ENCODE results near the gene RGR. TPM values are rescaled to one million over a fixed set of nuclear protein-coding genes. Genes with fewer than 3 reads are reported as not detected.
A peak's percentile ranks its signal among the peaks of the same experiment; 100 is the strongest.
"Not testable (repeated sequence)": the region's sequence is repeated elsewhere in the genome, so short reads cannot be mapped to it uniquely, and the experiment has no call there.

RGR gene
- total RNA-seq, 1 experiment from 2014 or later, result not detected

GRCh38 chr10:84248794-84249193, 3.9 kb downstream of the RGR start:
- no peak for DNase-seq (ENCODE audit: low spot score)
- in situ Hi-C loops (cut with HindIII; ENCODE audit: low sequenced_read_pairs), result no loop called here

- in situ Hi-C loops (cut with HindIII; ENCODE audit: low sequenced_read_pairs), result loop anchor here (25.0 kb wide), 1 partner anchor 257 kb away; no protein-coding TSS in a partner anchor
These were observed 10.0 kb downstream of the RGR start for GRCh38 chr10:84254552-84255478.

GRCh38 chr10:84256510-84257342, 11.9 kb downstream of the RGR start:
- in situ Hi-C loops (cut with HindIII; ENCODE audit: low sequenced_read_pairs), result loop anchor here (25.0 kb wide), 1 partner anchor 256 kb away; no protein-coding TSS in a partner anchor
- DNase-seq (ENCODE audit: low spot score), result no peak

More at GRCh38 chr10:84254552-84255478, 10.0 kb downstream of the RGR start:
- DNase-seq (ENCODE audit: low spot score), result no peak

GRCh38 chr10:84257343-84258020, 12.6 kb downstream of the RGR start:
- peak; percentile 75 for DNase-seq (ENCODE audit: low spot score)
- in situ Hi-C loops (cut with HindIII; ENCODE audit: low sequenced_read_pairs), result loop anchor here (25.0 kb wide), 1 partner anchor 255 kb away; no protein-coding TSS in a partner anchor

- in situ Hi-C loops (cut with HindIII; ENCODE audit: low sequenced_read_pairs), result loop anchor here (25.0 kb wide), 1 partner anchor 254 kb away; no protein-coding TSS in a partner anchor
These were observed 13.3 kb downstream of the RGR start for GRCh38 chr10:84258034-84258695.

GRCh38 chr10:84261236-84261915, 16.5 kb downstream of the RGR start:
- in situ Hi-C loops (cut with HindIII; ENCODE audit: low sequenced_read_pairs), result loop anchor here (25.0 kb wide), 1 partner anchor 251 kb away; no protein-coding TSS in a partner anchor
- DNase-seq (ENCODE audit: low spot score), result no peak

More at GRCh38 chr10:84258034-84258695, 13.3 kb downstream of the RGR start:
- no peak for DNase-seq (ENCODE audit: low spot score)

- in situ Hi-C loops (cut with HindIII; ENCODE audit: low sequenced_read_pairs), result loop anchor here (25.0 kb wide), 1 partner anchor 250 kb away; no protein-coding TSS in a partner anchor
- no peak for DNase-seq (ENCODE audit: low spot score)
These were observed 17.5 kb downstream of the RGR start for GRCh38 chr10:84262190-84262956.

- DNase-seq (ENCODE audit: low spot score), result no peak
- in situ Hi-C loops (cut with HindIII; ENCODE audit: low sequenced_read_pairs), result loop anchor here (25.0 kb wide), 1 partner anchor 249 kb away; no protein-coding TSS in a partner anchor
These were observed 18.9 kb downstream of the RGR start for GRCh38 chr10:84263716-84264115.

- DNase-seq (ENCODE audit: low spot score), result peak; percentile 79
- in situ Hi-C loops (cut with HindIII; ENCODE audit: low sequenced_read_pairs), result loop anchor here (25.0 kb wide), 1 partner anchor 248 kb away; no protein-coding TSS in a partner anchor
These were observed 19.8 kb downstream of the RGR start for GRCh38 chr10:84264611-84265141.

- no peak for DNase-seq (ENCODE audit: low spot score)
- in situ Hi-C loops (cut with HindIII; ENCODE audit: low sequenced_read_pairs), result loop anchor here (25.0 kb wide), 1 partner anchor 247 kb away; no protein-coding TSS in a partner anchor
These were observed 20.6 kb downstream of the RGR start for GRCh38 chr10:84265418-84265817.

- in situ Hi-C loops (cut with HindIII; ENCODE audit: low sequenced_read_pairs), result loop anchor here (25.0 kb wide), 1 partner anchor 245 kb away; no protein-coding TSS in a partner anchor
- DNase-seq (ENCODE audit: low spot score), result no peak
These were observed 22.8 kb downstream of the RGR start for GRCh38 chr10:84267503-84268126.

GRCh38 chr10:84269162-84269561, 24.3 kb downstream of the RGR start:
- in situ Hi-C loops (cut with HindIII; ENCODE audit: low sequenced_read_pairs), result loop anchor here (25.0 kb wide), 1 partner anchor 243 kb away; no protein-coding TSS in a partner anchor
- DNase-seq (ENCODE audit: low spot score), result no peak

GRCh38 chr10:84269773-84270172, 24.9 kb downstream of the RGR start:
- in situ Hi-C loops (cut with HindIII; ENCODE audit: low sequenced_read_pairs), result loop anchor here (25.0 kb wide), 1 partner anchor 243 kb away; no protein-coding TSS in a partner anchor
- DNase-seq (ENCODE audit: low spot score), result no peak

GRCh38 chr10:84270708-84271107, 25.9 kb downstream of the RGR start:
- DNase-seq (ENCODE audit: low spot score), result no peak
- in situ Hi-C loops (cut with HindIII; ENCODE audit: low sequenced_read_pairs), result loop anchor here (25.0 kb wide), 1 partner anchor 242 kb away; no protein-coding TSS in a partner anchor

- in situ Hi-C loops (cut with HindIII; ENCODE audit: low sequenced_read_pairs); DNase-seq (ENCODE audit: low spot score): not testable (repeated sequence)
These were observed 35.1 kb downstream of the RGR start for GRCh38 chr10:84279876-84280475.

- DNase-seq (ENCODE audit: low spot score), result no peak
- in situ Hi-C loops (cut with HindIII; ENCODE audit: low sequenced_read_pairs), result no loop called here
These were observed 41.8 kb downstream of the RGR start for GRCh38 chr10:84286695-84287094.

All from G401 (cell line).